Colonic mucosa (tissue), 4 donors: ENCODE results near the gene PRKCB. TPM values are rescaled to one million over a fixed set of nuclear protein-coding genes. Genes with fewer than 3 reads are reported as not detected.

ENCODE experiments used
- DNase-seq: peaks from one replicate; pipeline ENCODE4 v3.0.0-alpha.2; 2020
- H3K27ac ChIP-seq: fragments of 200-600 bp; one replicate; pipeline ENCODE4 v1.8.0; 2021
- H3K27me3 ChIP-seq: fragments of 200-600 bp; one replicate; pipeline ENCODE4 v1.8.0; 2021
- H3K36me3 ChIP-seq: fragments of 200-600 bp; one replicate; pipeline ENCODE4 v1.8.0; 2021
- H3K4me1 ChIP-seq: fragments of 200-600 bp; one replicate; pipeline ENCODE4 v1.8.0; 2021; ENCODE audit warnings: mild to moderate bottlenecking
- H3K4me3 ChIP-seq: fragments of 200-600 bp; one replicate; pipeline ENCODE4 v1.8.0; 2021
- H3K9ac ChIP-seq, 2 donors: one replicate each; pipeline ENCODE4 v1.7.0; 2013; ENCODE audit warnings: control low read depth in 2 of 2, low read depth in 2 of 2, low read length in 2 of 2
- H3K9me3 ChIP-seq: fragments of 200-600 bp; one replicate; pipeline ENCODE4 v1.8.0; 2021
- CTCF ChIP-seq: fragments of 200-600 bp; IDR thresholded peaks from one replicate; pipeline ENCODE4 v1.8.0; 2022; ENCODE audit warnings: antibody characterized with exemption, mild to moderate bottlenecking
- intact Hi-C: fragments of 100-400 bp; cut with DNase I; formaldehyde crosslinking; loops from one replicate; pipeline ENCODE4 v1.14.1; 2022
- total RNA-seq, 2 donors: library from RNA; stranded (reverse); fragmentation: NEBNext Ultra II Directional in 1 of 2; extraction: Animal tissue kit (Norgen Biotek cat#: 25700) in 1 of 2; gene quantifications; one replicate each; pipeline ENCODE4 v1.2.1, GENCODE V29; 2021
- donor health status: healthy.
- donor health status: DM: no; HTN: no; CAD: no.
- donor health status: DM: no; HTN: no; CAD: no.

Gene PRKCB
- 10 to 100 TPM in 1 of 2 donors, 1 to 10 TPM in 1; 2.5 to 10.7 TPM for total RNA-seq

GRCh38 chr16:23835390-23836077 lies at the start of gene PRKCB:
Gene PRKCB (plus strand): TSS chr16:23835983.
- peak; percentile 80 for DNase-seq
- Histone ChIP-seq H3K4me1 (no peaks in the 10 kb centered on the region), H3K27me3 (peaks cover 15% of the 10 kb centered on the region), H3K4me3 (peak within 1 kb of the TSS; percentile 57), H3K36me3 (no peaks in the 10 kb centered on the region), H3K9me3 (no peaks in the 10 kb centered on the region), H3K27ac (peak within 1 kb of the TSS; percentile 24), H3K9ac (peak within 1 kb of the TSS in 1 of 2 donors; percentile 41)
- intact Hi-C loops, result no loop called here
- TF ChIP-seq CTCF, result no peak

- H3K9me3 ChIP-seq, result no peaks in the 10 kb centered on the region
- DNase-seq, result no peak
- intact Hi-C loops, result no loop called here
- TF ChIP-seq CTCF, result no peak
- H3K4me1 ChIP-seq, result no peaks in the 10 kb centered on the region
- H3K27me3 ChIP-seq, result no peaks in the 10 kb centered on the region
- H3K9ac ChIP-seq, result no peak overlapping the region
- no peak overlapping the region for H3K27ac ChIP-seq
- no peak overlapping the region for H3K4me3 ChIP-seq
- H3K36me3 ChIP-seq, result no peaks in the 10 kb centered on the region
These were observed 48.7 kb upstream of the PRKCB start for GRCh38 chr16:23786964-23787561.

GRCh38 chr16:23788685-23789084 lies 47.1 kb upstream of the PRKCB start:
- intact Hi-C loops, result no loop called here
- H3K27ac ChIP-seq, result no peak overlapping the region
- no peak overlapping the region for H3K9ac ChIP-seq
- no peaks in the 10 kb centered on the region for H3K4me1 ChIP-seq
- TF ChIP-seq CTCF, result no peak
- no peak for DNase-seq
- H3K4me3 ChIP-seq, result no peak overlapping the region
- H3K9me3 ChIP-seq, result no peaks in the 10 kb centered on the region
- no peaks in the 10 kb centered on the region for H3K27me3 ChIP-seq
- no peaks in the 10 kb centered on the region for H3K36me3 ChIP-seq

- Histone ChIP-seq H3K36me3 (no peaks in the 10 kb centered on the region), H3K27me3 (no peaks in the 10 kb centered on the region), H3K9me3 (no peaks in the 10 kb centered on the region), H3K9ac (no peak overlapping the region), H3K4me1 (no peaks in the 10 kb centered on the region), H3K4me3 (no peak overlapping the region), H3K27ac (peak overlapping the region; percentile 13)
- intact Hi-C loops, result no loop called here
- no peak for DNase-seq
- TF ChIP-seq CTCF, result no peak
These were observed 40.4 kb upstream of the PRKCB start for GRCh38 chr16:23795378-23795777.

GRCh38 chr16:23796941-23797340 lies 38.8 kb upstream of the PRKCB start:
- Histone ChIP-seq H3K4me1 (no peaks in the 10 kb centered on the region), H3K27me3 (no peaks in the 10 kb centered on the region)
- intact Hi-C loops, result no loop called here

More at GRCh38 chr16:23796941-23797340, 38.8 kb upstream of the PRKCB start:
- Histone ChIP-seq H3K4me3 (no peak overlapping the region), H3K27ac (no peak overlapping the region), H3K9me3 (no peaks in the 10 kb centered on the region), H3K36me3 (no peaks in the 10 kb centered on the region), H3K9ac (no peak overlapping the region)
- no peak for DNase-seq
- no peak for TF ChIP-seq CTCF
